Duodenal mucosa (tissue), 2 donors: ENCODE data around the gene AP3S1.
"Not testable (repeated sequence)": the region's sequence is repeated elsewhere in the genome, so short reads cannot be mapped to it uniquely, and the experiment has no call there.

Source experiments
- H3K27ac ChIP-seq: one replicate; pipeline ENCODE4 v1.7.0; 2013; ENCODE audit warnings: low read depth, low read length
- H3K27me3 ChIP-seq, 2 donors: one replicate each; pipeline ENCODE4 v1.7.0; 2013; ENCODE audit warnings: low read length in 2 of 2, control low read depth in 1 of 2; ENCODE audit not compliant: insufficient read depth in 2 of 2, control insufficient read depth in 1 of 2
- H3K36me3 ChIP-seq, 2 donors: one replicate each; pipeline ENCODE4 v1.7.0; 2013; ENCODE audit warnings: low read length in 2 of 2, control low read depth in 1 of 2; ENCODE audit not compliant: insufficient read depth in 2 of 2, control insufficient read depth in 1 of 2
- H3K4me1 ChIP-seq, 2 donors: one replicate each; pipeline ENCODE4 v1.7.0; 2013; ENCODE audit warnings: low read length in 2 of 2, control low read depth in 1 of 2; ENCODE audit not compliant: insufficient read depth in 2 of 2, control insufficient read depth in 1 of 2
- H3K4me3 ChIP-seq, 2 donors: one replicate each; pipeline ENCODE4 v1.7.0; 2013; ENCODE audit warnings: low read length in 2 of 2, low read depth in 1 of 2
- H3K9ac ChIP-seq, 2 donors: one replicate each; pipeline ENCODE4 v1.7.0; 2013; ENCODE audit warnings: low read length in 2 of 2, low read depth in 1 of 2
- H3K9me3 ChIP-seq, 2 donors: one replicate each; pipeline ENCODE4 v1.7.0; 2013; ENCODE audit warnings: low read length in 2 of 2, control low read depth in 1 of 2; ENCODE audit not compliant: control insufficient read depth in 1 of 2

AP3S1 gene

DNA sequence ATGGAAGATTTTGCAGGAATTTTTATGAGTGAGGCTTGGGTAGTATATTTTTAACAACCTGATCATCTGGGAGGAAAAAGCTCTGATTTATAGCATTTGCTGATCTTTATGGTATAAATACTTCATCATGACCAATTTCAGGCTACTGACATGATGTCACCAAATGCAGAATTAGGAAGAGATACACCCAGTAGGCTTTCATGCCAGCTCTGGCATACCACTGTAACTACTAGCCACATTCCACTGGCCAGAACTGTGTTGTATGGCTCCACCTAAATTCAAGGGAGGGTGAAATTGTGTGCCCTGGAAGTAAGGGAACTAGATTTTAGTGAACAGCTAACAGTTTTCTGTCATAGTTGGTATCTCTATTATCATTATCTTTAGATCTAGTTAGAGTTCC lies 17.6 kb downstream of the AP3S1 start:
- H3K9me3 ChIP-seq, result peaks cover 0 to 4% of the 10 kb centered on the region in 2 donors
- peaks cover 17 to 19% of the 10 kb centered on the region in 2 donors for H3K4me1 ChIP-seq
- no peak overlapping the region for H3K27ac ChIP-seq
- no peak overlapping the region for H3K4me3 ChIP-seq
- no peak overlapping the region for H3K9ac ChIP-seq
- H3K27me3 ChIP-seq, result no peaks in the 10 kb centered on the region
- no peaks in the 10 kb centered on the region for H3K36me3 ChIP-seq

DNA sequence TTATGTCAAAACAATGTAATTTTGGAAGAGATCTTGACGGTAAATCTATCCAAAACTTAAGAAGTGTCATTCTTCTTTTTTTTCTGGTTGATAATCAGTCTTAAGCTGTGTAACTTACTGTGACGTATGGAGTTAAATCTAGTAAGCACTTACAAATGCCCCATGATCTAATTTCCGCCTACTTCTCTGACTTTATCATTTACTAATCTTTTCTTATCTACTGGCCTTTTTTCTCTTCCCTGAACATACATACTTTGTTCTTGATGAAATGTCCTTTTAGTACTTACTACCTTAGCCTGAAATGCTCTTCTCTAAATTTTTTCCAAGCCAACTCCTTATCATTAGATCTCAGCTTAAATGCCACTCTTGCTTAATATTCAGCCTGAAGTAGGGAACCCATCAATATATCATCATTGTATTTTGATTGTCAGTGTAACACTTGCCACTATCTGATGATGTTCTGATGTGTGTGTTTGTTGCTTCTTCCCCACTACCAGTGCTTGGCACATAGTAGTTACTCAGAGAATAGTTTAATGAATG lies 27.6 kb downstream of the AP3S1 start:
- Histone ChIP-seq H3K27ac (no peak overlapping the region), H3K4me3 (no peak overlapping the region), H3K27me3 (no peaks in the 10 kb centered on the region), H3K9me3 (no peaks in the 10 kb centered on the region), H3K9ac (no peak overlapping the region), H3K4me1 (peaks cover 0 to 7% of the 10 kb centered on the region in 2 donors), H3K36me3 (peaks cover 4 to 16% of the 10 kb centered on the region in 2 donors)

DNA sequence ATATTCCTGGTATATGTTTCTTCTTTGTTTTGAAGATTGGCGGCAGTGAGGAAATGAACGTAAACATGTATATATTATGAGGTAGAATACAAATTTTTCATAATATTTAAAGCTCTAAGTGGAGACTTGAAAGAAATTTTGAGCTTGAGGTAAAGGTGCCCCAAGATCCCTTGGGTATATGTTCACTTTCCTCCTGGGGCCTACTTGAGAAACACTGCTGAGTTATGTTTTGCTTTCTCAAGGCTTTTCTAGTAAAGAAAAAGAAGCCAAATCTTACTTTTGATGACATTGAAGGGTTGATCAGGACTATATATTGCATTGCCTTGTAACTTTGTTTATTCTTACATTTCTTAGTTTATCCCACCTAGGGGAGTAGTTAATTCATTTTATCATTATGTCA lies 30.7 kb downstream of the AP3S1 start:
- Histone ChIP-seq H3K4me1 (peaks cover 0 to 7% of the 10 kb centered on the region in 2 donors), H3K9me3 (no peaks in the 10 kb centered on the region), H3K27ac (no peak overlapping the region), H3K36me3 (peaks cover 7 to 21% of the 10 kb centered on the region in 2 donors), H3K4me3 (no peak overlapping the region), H3K27me3 (no peaks in the 10 kb centered on the region), H3K9ac (no peak overlapping the region)

DNA sequence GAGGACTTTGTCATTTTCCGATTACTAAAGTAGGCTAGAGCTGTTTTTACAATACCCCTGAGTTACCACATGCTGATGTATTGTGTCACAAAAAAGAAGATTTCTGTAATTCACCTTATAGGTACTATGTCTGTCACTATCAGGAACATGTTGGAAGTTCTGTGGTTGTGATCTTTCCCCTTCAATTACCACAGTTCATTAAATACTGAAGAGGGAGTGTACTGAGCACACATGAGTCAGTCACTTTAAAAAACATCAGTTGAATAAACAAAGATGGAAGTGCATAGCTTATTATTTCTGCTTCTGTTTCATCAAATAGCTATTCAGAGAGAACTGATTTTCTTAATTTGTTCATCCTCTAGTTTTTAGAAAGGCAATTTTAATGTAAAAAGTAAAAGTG lies 31.7 kb downstream of the AP3S1 start:
- Histone ChIP-seq H3K36me3 (peaks cover 7 to 21% of the 10 kb centered on the region in 2 donors), H3K27me3 (no peaks in the 10 kb centered on the region), H3K9ac (no peak overlapping the region), H3K27ac (no peak overlapping the region), H3K9me3 (no peaks in the 10 kb centered on the region), H3K4me1 (peaks cover 0 to 7% of the 10 kb centered on the region in 2 donors), H3K4me3 (no peak overlapping the region)

DNA sequence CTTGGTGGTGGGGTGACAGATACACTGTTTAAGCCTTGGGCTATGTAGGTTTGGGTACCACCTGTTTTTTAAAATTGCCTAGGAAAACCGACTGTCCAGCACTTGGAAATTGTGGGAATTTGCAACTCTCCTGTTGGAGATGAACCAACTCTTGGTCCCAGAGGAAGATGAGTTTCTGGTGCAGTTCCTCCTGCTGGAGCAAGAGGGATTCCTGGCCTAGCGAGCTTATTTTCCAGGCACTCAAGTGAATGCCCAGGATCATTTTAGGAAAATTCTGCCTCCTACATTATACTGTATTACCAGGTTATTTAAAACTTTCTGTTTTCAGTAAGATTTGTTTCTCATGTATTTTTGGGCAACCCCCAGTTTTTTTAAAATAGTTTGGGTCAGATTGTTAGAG lies 33.7 kb downstream of the AP3S1 start:
- peaks cover 0 to 7% of the 10 kb centered on the region in 2 donors for H3K4me1 ChIP-seq
- no peak overlapping the region for H3K4me3 ChIP-seq
- no peak overlapping the region for H3K27ac ChIP-seq
- no peak overlapping the region for H3K9ac ChIP-seq
- H3K36me3 ChIP-seq, result peaks cover 7 to 21% of the 10 kb centered on the region in 2 donors
- no peaks in the 10 kb centered on the region for H3K9me3 ChIP-seq
- no peaks in the 10 kb centered on the region for H3K27me3 ChIP-seq

DNA sequence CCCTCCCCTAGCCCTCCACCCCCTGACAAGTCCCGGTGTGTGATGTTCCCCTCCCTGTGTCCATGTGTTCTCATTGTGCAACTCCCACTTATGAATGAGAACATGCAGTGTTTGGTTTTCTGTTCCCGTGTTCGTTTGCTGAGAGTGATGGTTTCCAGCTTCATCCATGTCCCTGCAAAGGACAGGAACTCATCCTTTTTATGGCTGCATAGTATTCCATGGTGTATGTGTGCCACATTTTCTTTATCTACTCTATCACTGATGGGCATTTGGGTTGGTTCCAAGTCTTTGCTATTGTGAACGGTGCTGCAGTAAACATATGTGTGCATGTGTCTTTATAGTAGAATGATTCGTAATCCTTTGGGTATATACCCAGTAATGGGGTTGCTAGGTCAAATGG lies 35.6 kb downstream of the AP3S1 start:
- H3K36me3 ChIP-seq, H3K27me3 ChIP-seq, H3K4me3 ChIP-seq, H3K4me1 ChIP-seq, H3K9me3 ChIP-seq, H3K27ac ChIP-seq, H3K9ac ChIP-seq: not testable (repeated sequence)

DNA sequence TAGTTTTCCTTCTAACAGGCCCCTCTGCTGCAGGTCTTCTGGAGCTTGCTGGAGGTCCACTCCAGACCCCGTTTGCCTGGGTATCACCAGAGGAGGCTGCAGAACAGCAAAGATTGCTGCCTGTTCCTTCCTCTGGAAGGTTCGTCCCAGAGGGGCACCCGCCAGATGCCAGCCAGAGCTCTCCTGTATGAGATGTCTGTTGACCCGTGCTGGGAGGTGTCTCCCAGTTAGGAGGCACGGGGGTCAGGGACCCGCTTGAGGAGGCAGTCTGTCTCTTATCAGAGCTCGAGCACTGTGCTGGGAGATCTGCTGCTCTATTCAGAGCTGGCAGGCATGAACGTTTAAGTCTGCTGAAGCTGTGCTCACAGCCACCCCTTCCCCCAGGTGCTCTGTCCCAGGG lies 40.7 kb downstream of the AP3S1 start:
- H3K4me1 ChIP-seq, result peaks cover 0 to 14% of the 10 kb centered on the region in 2 donors
- not testable (repeated sequence) for H3K4me3 ChIP-seq, H3K36me3 ChIP-seq, H3K9me3 ChIP-seq, H3K27me3 ChIP-seq, H3K9ac ChIP-seq, H3K27ac ChIP-seq

DNA sequence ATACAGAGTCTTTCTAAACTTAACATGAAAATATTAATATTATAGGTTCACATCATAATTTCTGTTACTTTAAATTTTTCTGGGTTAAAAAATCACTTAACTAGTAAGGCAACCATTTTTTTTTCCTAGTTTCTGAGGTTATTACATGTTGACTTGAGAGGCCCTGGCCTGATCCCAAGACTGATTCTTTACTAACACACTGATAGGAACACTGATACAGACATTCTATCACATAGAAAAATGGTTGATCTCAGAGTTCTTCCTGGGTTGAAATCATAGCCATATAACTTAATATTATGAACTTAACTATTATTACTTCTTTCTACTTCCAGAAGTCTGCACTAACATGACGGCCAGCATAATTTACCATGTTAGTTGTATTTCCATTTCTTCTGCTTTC lies 43.0 kb downstream of the AP3S1 start:
- H3K9ac ChIP-seq, result no peak overlapping the region
- H3K4me3 ChIP-seq, result no peak overlapping the region
- no peak overlapping the region for H3K27ac ChIP-seq
- no peaks in the 10 kb centered on the region for H3K36me3 ChIP-seq
- H3K27me3 ChIP-seq, result no peaks in the 10 kb centered on the region
- H3K9me3 ChIP-seq, result no peaks in the 10 kb centered on the region
- H3K4me1 ChIP-seq, result peaks cover 0 to 14% of the 10 kb centered on the region in 2 donors

DNA sequence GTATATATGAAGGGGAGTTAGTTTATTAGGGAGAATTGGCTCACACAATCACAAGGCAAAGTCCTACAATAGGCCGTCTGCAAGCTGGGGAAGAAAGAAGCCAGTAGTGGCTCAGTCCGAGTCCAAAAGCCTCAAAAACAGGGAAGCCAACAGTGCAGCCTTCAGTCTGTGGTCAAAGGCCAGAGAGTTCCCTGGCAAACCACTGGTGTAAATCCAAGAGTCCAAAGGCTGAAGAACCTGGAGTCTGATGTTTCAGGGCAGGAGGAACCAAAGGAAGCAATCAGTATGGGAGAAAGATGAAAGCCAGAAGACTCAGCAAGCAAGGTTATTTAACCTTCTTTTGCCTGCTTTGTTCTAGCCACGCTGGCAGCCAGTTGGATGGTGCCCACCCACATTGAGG lies 43.5 kb downstream of the AP3S1 start:
- not testable (repeated sequence) for H3K27me3 ChIP-seq, H3K36me3 ChIP-seq, H3K9ac ChIP-seq, H3K27ac ChIP-seq, H3K9me3 ChIP-seq
- H3K4me1 ChIP-seq, result peaks cover 0 to 14% of the 10 kb centered on the region in 2 donors
- H3K4me3 ChIP-seq, result peak overlapping the region in 1 of 2 donors; percentile 8

DNA sequence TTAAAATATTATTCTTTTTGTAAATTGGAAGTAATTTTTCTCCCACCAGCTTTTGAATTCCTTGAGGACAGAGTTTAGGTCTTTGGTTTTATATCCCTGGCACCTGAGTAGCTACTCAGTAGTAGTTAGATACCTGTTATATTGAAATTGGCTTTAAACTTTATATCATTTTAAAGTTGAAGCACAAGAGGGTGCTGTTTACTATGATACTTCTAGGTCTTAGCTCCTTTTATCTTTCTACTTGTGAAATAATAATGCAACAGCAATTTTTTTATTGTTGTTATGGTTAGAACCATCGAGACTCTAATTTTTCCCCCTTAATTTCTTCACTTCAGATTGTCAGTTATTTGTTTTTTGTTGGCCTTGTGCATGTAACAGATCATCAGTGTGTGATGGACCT lies 46.3 kb downstream of the AP3S1 start:
- Histone ChIP-seq H3K9ac (no peak overlapping the region), H3K9me3 (no peaks in the 10 kb centered on the region), H3K36me3 (no peaks in the 10 kb centered on the region), H3K4me1 (peaks cover 0 to 14% of the 10 kb centered on the region in 2 donors), H3K4me3 (no peak overlapping the region), H3K27me3 (no peaks in the 10 kb centered on the region), H3K27ac (no peak overlapping the region)

DNA sequence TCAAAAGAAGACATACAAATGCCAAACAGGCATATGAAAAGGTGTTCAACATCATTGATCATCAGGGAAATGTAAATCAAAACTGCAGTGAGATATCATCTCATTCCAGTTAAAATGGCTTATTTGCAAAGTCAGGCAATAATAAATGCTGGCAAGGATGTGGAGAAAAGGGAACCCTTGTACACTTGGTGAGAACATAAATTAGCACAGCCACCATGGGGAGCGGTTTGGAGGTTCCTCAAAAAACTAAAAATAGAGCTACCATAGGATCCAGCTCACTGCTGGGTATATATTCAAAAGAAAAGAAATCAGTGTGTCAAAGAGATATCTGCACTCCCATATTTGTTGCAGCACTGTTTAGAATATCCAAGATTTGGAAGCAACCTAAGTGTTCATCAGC lies 50.3 kb downstream of the AP3S1 start:
- Histone ChIP-seq H3K9me3 (no peaks in the 10 kb centered on the region), H3K9ac (no peak overlapping the region), H3K36me3 (no peaks in the 10 kb centered on the region), H3K4me3 (no peak overlapping the region), H3K27ac (no peak overlapping the region), H3K27me3 (no peaks in the 10 kb centered on the region), H3K4me1 (no peaks in the 10 kb centered on the region)
